Ovary (tissue), 9 donors: ENCODE data around the gene OR4K2. TPM values are rescaled to one million over a fixed set of nuclear protein-coding genes. Genes with fewer than 3 reads are reported as not detected.

ENCODE experiments used
- DNase-seq, 5 donors: peaks; one replicate each; pipeline ENCODE4 v3.0.0-alpha.2; 2019 to 2020
- H3K27ac ChIP-seq, 2 donors: fragments of 200-600 bp; one replicate each; pipeline versions ENCODE4 v1.5.1 to v1.8.0; 2019 to 2022
- H3K27me3 ChIP-seq: fragments of 200-600 bp; one replicate; pipeline ENCODE4 v1.8.0; 2022
- H3K36me3 ChIP-seq: fragments of 200-600 bp; sonication (generic); one replicate; pipeline ENCODE4 v1.5.1; 2019
- H3K4me1 ChIP-seq: one replicate; pipeline ENCODE4 v1.8.1; 2013; ENCODE audit warnings: mild to moderate bottlenecking, moderate library complexity; ENCODE audit not compliant: insufficient read depth
- H3K4me3 ChIP-seq: fragments of 200-600 bp; sonication (generic); one replicate; pipeline ENCODE4 v1.5.1; 2017
- H3K9me3 ChIP-seq, 2 donors: fragments of 200-600 bp in 1 of 2; sonication (generic) in 1 of 2; one replicate each; pipeline versions ENCODE4 v1.5.1 to v1.8.1; 2013 to 2019; ENCODE audit warnings: mild to moderate bottlenecking in 1 of 2, moderate library complexity in 1 of 2
- CTCF ChIP-seq, 3 donors: fragments of 450-650 bp in 2 of 3; fragments of 200-600 bp in 1 of 3; IDR thresholded peaks; one replicate each; pipeline versions ENCODE4 v1.5.1 to v1.8.0; 2016 to 2022; ENCODE audit warnings: antibody characterized with exemption in 3 of 3, mild to moderate bottlenecking in 1 of 3
- EP300 ChIP-seq: sonication (generic); formaldehyde crosslinking; IDR thresholded peaks from one replicate; pipeline ENCODE4 v1.6.1; 2017; ENCODE audit warnings: antibody characterized with exemption
- POLR2A ChIP-seq: fragments of 450-650 bp; IDR thresholded peaks from one replicate; pipeline ENCODE4 v1.6.1; 2017; ENCODE audit warnings: antibody characterized with exemption, mild to moderate bottlenecking, moderate library complexity
- WGBS, 3 donors: extraction: QIAGEN DNeasy Blood & Tissue Kit in 1 of 3; methylation state at CpG; one replicate each; pipeline versions ENCODE4 v1.1.5 to v1.1.7; 2013 to 2017; 5-methylcytosine and 5-hydroxymethylcytosine counted together
- intact Hi-C, 4 donors: fragments of 100-400 bp; cut with DNase I; formaldehyde crosslinking; loops; one replicate each; pipeline versions ENCODE4 v1.11.0 to v1.15.1; 2022 to 2023
- polyA plus RNA-seq, 2 donors: library from polyadenylated mRNA; stranded (reverse); fragments of 200-250 nt in 1 of 2; fragments of 350-450 nt in 1 of 2; fragmentation: Illumina TruSeq in 1 of 2; extraction: RNeasy Lipid Tissue Mini Kit (QIAGEN cat#74804) in 1 of 2; gene quantifications; one replicate each; pipeline ENCODE4 v1.2.3, GENCODE V29; 2013 to 2014
- total RNA-seq, 7 donors: library from RNA; depleted of rRNA in 2 of 7; stranded (reverse); fragments of >200 nt in 2 of 7; fragmentation: NEBNext Ultra II Directional in 3 of 7; extraction: Animal tissue kit (Norgen Biotek cat#: 25700) in 3 of 7; gene quantifications; one replicate each; pipeline versions ENCODE4 v1.1.0 to v1.2.4, GENCODE V29; 2016 to 2023
- donor health status: DM: no; HTN: no; CAD: no; lungs with moderate emphysema.
- donor health status: DM: no; HTN: no; CAD: no.
- donor health status: Bipolar disorder and iron deficiency.
- donor health status: DM: yes; HTN: yes; CAD: no.
- donor health status: DM: no; HTN: no; CAD: no.
- donor health status: DM: yes; HTN: yes; CAD: no.

The OR4K2 gene
- total and polyA plus RNA-seq, 9 donors: not detected

GRCh38 chr14:19917955-19918518 is 43.1 kb downstream of the OR4K2 start:
- WGBS, 3 donors: 56 to 72% (median 58%) methylated on average over 1 of the region's 1 CpG

GRCh38 chr14:19918553-19919264 is 43.8 kb downstream of the OR4K2 start:
- H3K27me3 ChIP-seq: no peaks in the 10 kb centered on the region
- WGBS, 3 donors: 42 to 52% (median 45%) methylated on average over 4 of the region's 4 CpGs
- H3K9me3 ChIP-seq: no peaks in the 10 kb centered on the region
- no peak for TF ChIP-seq CTCF (IDR thresholded peaks at IDR 0.05)
- no peaks in the 10 kb centered on the region for H3K36me3 ChIP-seq
- no peak overlapping the region for H3K27ac ChIP-seq
- no peak overlapping the region for H3K4me3 ChIP-seq
- DNase-seq: no peak
- intact Hi-C loops: no loop called here
- no peaks in the 10 kb centered on the region for H3K4me1 ChIP-seq

More at GRCh38 chr14:19917955-19918518, 43.1 kb downstream of the OR4K2 start:
- no peak overlapping the region for H3K4me3 ChIP-seq
- no peaks in the 10 kb centered on the region for H3K27me3 ChIP-seq
- intact Hi-C loops: no loop called here
- DNase-seq: no peak
- no peaks in the 10 kb centered on the region for H3K9me3 ChIP-seq
- TF ChIP-seq POLR2A (no peak), EP300 (no peak), CTCF (IDR thresholded peaks at IDR 0.05) (no peak)
- H3K4me1 ChIP-seq: no peaks in the 10 kb centered on the region
- no peaks in the 10 kb centered on the region for H3K36me3 ChIP-seq
- H3K27ac ChIP-seq: no peak overlapping the region

- no peak for DNase-seq
- no peaks in the 10 kb centered on the region for H3K36me3 ChIP-seq
- no peak within 1 kb of the TSS for H3K4me3 ChIP-seq
- no peaks in the 10 kb centered on the region for H3K27me3 ChIP-seq
- intact Hi-C loops: no loop called here
- H3K27ac ChIP-seq: no peak within 1 kb of the TSS
- TF ChIP-seq EP300 (no peak), POLR2A (no peak), CTCF (IDR thresholded peaks at IDR 0.05) (no peak)
- no peaks in the 10 kb centered on the region for H3K4me1 ChIP-seq
- no peaks in the 10 kb centered on the region for H3K9me3 ChIP-seq
Measured at GRCh38 chr14:19920021-19920657, 45.2 kb downstream of the OR4K2 start, which contains the start of gene OR4K5. TSS of gene OR4K5 (plus strand) at chr14:19920607. CDS start at chr14:19920607, 0 bp downstream.

GRCh38 chr14:19930617-19931016 is 55.7 kb downstream of the OR4K2 start, which contains the start of gene OR4K1:
TSS of gene OR4K1 (plus strand) at chr14:19930917. CDS start at chr14:19935667, 4,750 bp downstream.
- intact Hi-C loops: no loop called here
- no peaks in the 10 kb centered on the region for H3K9me3 ChIP-seq
- no peaks in the 10 kb centered on the region for H3K4me1 ChIP-seq
- DNase-seq: no peak
- no peak within 1 kb of the TSS for H3K27ac ChIP-seq
- peaks cover 4% of the 10 kb centered on the region for H3K27me3 ChIP-seq
- H3K36me3 ChIP-seq: no peaks in the 10 kb centered on the region
- 53 to 61% (median 60%) methylated on average over 3 of the region's 3 CpGs for WGBS, 3 donors
- no peak within 1 kb of the TSS for H3K4me3 ChIP-seq
- TF ChIP-seq EP300 (no peak), POLR2A (no peak), CTCF (IDR thresholded peaks at IDR 0.05) (no peak)

Other genes starting within 250 kb of the OR4K2 start
- gene OR11H2, start 161.3 kb upstream of the OR4K2 start, total RNA-seq: not detected
- gene OR11H2, start 161.3 kb upstream of the OR4K2 start, polyA plus RNA-seq: not detected
- not detected for gene OR4Q3, start 131.6 kb upstream of the OR4K2 start, total RNA-seq
- gene OR4Q3, start 131.6 kb upstream of the OR4K2 start, polyA plus RNA-seq: not detected
- not detected for gene OR4M1, start 101.6 kb upstream of the OR4K2 start, total RNA-seq
- not detected for gene OR4M1, start 101.6 kb upstream of the OR4K2 start, polyA plus RNA-seq
- not detected for gene OR4N2, start 71.4 kb upstream of the OR4K2 start, total RNA-seq
- not detected for gene OR4N2, start 71.4 kb upstream of the OR4K2 start, polyA plus RNA-seq
- gene OR4K5, start 45.5 kb downstream of the OR4K2 start, total RNA-seq: not detected
- not detected for gene OR4K5, start 45.5 kb downstream of the OR4K2 start, polyA plus RNA-seq
- not detected for gene OR4K1, start 55.8 kb downstream of the OR4K2 start, total RNA-seq
- gene OR4K1, start 55.8 kb downstream of the OR4K2 start, polyA plus RNA-seq: not detected
- not detected for gene OR4K15, start 100.4 kb downstream of the OR4K2 start, total RNA-seq
- gene OR4K15, start 100.4 kb downstream of the OR4K2 start, polyA plus RNA-seq: not detected
- gene OR4Q2, start 127.0 kb downstream of the OR4K2 start, total RNA-seq: not detected
- not detected for gene OR4Q2, start 127.0 kb downstream of the OR4K2 start, polyA plus RNA-seq
- not detected for gene OR4K14, start 144.2 kb downstream of the OR4K2 start, total RNA-seq
- not detected for gene OR4K14, start 144.2 kb downstream of the OR4K2 start, polyA plus RNA-seq
- not detected for gene OR4K13, start 160.9 kb downstream of the OR4K2 start, total RNA-seq
- gene OR4K13, start 160.9 kb downstream of the OR4K2 start, polyA plus RNA-seq: not detected
- not detected for gene OR4L1, start 184.9 kb downstream of the OR4K2 start, total RNA-seq
- not detected for gene OR4L1, start 184.9 kb downstream of the OR4K2 start, polyA plus RNA-seq
- not detected for gene OR4K17, start 235.6 kb downstream of the OR4K2 start, total RNA-seq
- gene OR4K17, start 235.6 kb downstream of the OR4K2 start, polyA plus RNA-seq: not detected